ENCODE results near the gene CDK6. TPM values are rescaled to one million over a fixed set of nuclear protein-coding genes. Genes with fewer than 3 reads are reported as not detected.

Gene CDK6
- polyA plus RNA-seq, 1 donor (not counting 4 experiments of a cell fraction or from before 2014, with no cell fraction given): 53.5 TPM

GRCh38 chr7:92768501-92769393, 67.6 kb downstream of the CDK6 start:
- FAIRE-seq: no peak
- Histone ChIP-seq H3K36me3 (ENCODE audit: control insufficient read depth in 2 of 2, extremely low read depth in 1 of 2, insufficient read depth in 2 of 2, low read length in 2 of 2) (peaks cover 5 to 8% of the 10 kb centered on the region in 2 experiments), H4K20me1 (ENCODE audit: control insufficient read depth, extremely low read depth, insufficient read depth, low read length) (peaks cover 3% of the 10 kb centered on the region), H2AFZ (ENCODE audit: control insufficient read depth, low read length) (no peak overlapping the region), H3K27me3 (ENCODE audit: control insufficient read depth, extremely low read depth, insufficient read depth, low read length) (no peaks in the 10 kb centered on the region), H3K4me2 (ENCODE audit: control insufficient read depth, extremely low read depth, insufficient read depth, low read depth, low read length) (no peak overlapping the region), H3K27ac (ENCODE audit: control insufficient read depth, insufficient read depth, low read length) (peak overlapping the region; percentile 93), H3K79me2 (ENCODE audit: control insufficient read depth, insufficient read depth, low read length) (peaks cover 85% of the 10 kb centered on the region), H3K9me1 (ENCODE audit: control insufficient read depth, extremely low read depth, insufficient read depth, low read length) (no peaks in the 10 kb centered on the region), H3K9ac (ENCODE audit: control insufficient read depth, extremely low read depth, insufficient read depth, low read length) (no peak overlapping the region), H3K4me1 (ENCODE audit: control insufficient read depth, extremely low read depth, insufficient read depth, low read length) (peaks cover 47% of the 10 kb centered on the region), H3K9me3 (ENCODE audit: control insufficient read depth, low read depth, low read length) (no peaks in the 10 kb centered on the region), H3K4me3 (ENCODE audit: control insufficient read depth in 2 of 3, extremely low read depth in 1 of 3, insufficient read depth in 2 of 3, low read depth in 1 of 3, low read length in 3 of 3) (no peak overlapping the region)
- TF ChIP-seq EZH2 (IDR thresholded peaks at IDR 0.05; ENCODE audit: low read length): no peak
- no peak for TF ChIP-seq CTCF (optimal IDR thresholded peaks at IDR 0.05 in 1 of 3, IDR thresholded peaks at IDR 0.05 in 1 of 3, conservative IDR thresholded peaks at IDR 0.05 in 1 of 3; ENCODE audit: extremely low read depth in 1 of 3, insufficient read depth in 2 of 3, low read length in 3 of 3)
- no peak for DNase-seq (ENCODE audit: low read depth, low spot score)
- dilution Hi-C loops (cut with MboI; ENCODE audit: extremely low pct_ligation_motif_present, low sequenced_read_pairs): no loop called here

- dilution Hi-C loops (cut with MboI; ENCODE audit: extremely low pct_ligation_motif_present, low sequenced_read_pairs): no loop called here
- Histone ChIP-seq H3K27ac (ENCODE audit: control insufficient read depth, insufficient read depth, low read length) (peak overlapping the region; percentile 93), H3K9me3 (ENCODE audit: control insufficient read depth, low read depth, low read length) (no peaks in the 10 kb centered on the region), H3K4me3 (ENCODE audit: control insufficient read depth in 2 of 3, extremely low read depth in 1 of 3, insufficient read depth in 2 of 3, low read depth in 1 of 3, low read length in 3 of 3) (peak overlapping the region in 1 of 3 experiments; percentile 11), H3K4me1 (ENCODE audit: control insufficient read depth, extremely low read depth, insufficient read depth, low read length) (peaks cover 61% of the 10 kb centered on the region), H3K79me2 (ENCODE audit: control insufficient read depth, insufficient read depth, low read length) (peaks cover 81% of the 10 kb centered on the region), H2AFZ (ENCODE audit: control insufficient read depth, low read length) (no peak overlapping the region), H3K4me2 (ENCODE audit: control insufficient read depth, extremely low read depth, insufficient read depth, low read depth, low read length) (peak overlapping the region; percentile 80), H3K36me3 (ENCODE audit: control insufficient read depth in 2 of 2, extremely low read depth in 1 of 2, insufficient read depth in 2 of 2, low read length in 2 of 2) (peaks cover 2 to 4% of the 10 kb centered on the region in 2 experiments), H3K9me1 (ENCODE audit: control insufficient read depth, extremely low read depth, insufficient read depth, low read length) (no peaks in the 10 kb centered on the region), H3K9ac (ENCODE audit: control insufficient read depth, extremely low read depth, insufficient read depth, low read length) (peak overlapping the region; percentile 61), H3K27me3 (ENCODE audit: control insufficient read depth, extremely low read depth, insufficient read depth, low read length) (no peaks in the 10 kb centered on the region), H4K20me1 (ENCODE audit: control insufficient read depth, extremely low read depth, insufficient read depth, low read length) (peaks cover 3% of the 10 kb centered on the region)
- TF ChIP-seq EZH2 (IDR thresholded peaks at IDR 0.05; ENCODE audit: low read length): no peak
- TF ChIP-seq CTCF (optimal IDR thresholded peaks at IDR 0.05 in 1 of 3, IDR thresholded peaks at IDR 0.05 in 1 of 3, conservative IDR thresholded peaks at IDR 0.05 in 1 of 3; ENCODE audit: extremely low read depth in 1 of 3, insufficient read depth in 2 of 3, low read length in 3 of 3): no peak
- no peak for FAIRE-seq
- DNase-seq (ENCODE audit: low read depth, low spot score): no peak
Observed at GRCh38 chr7:92767437-92767836, 68.9 kb downstream of the CDK6 start.

Measured in keratinocyte (primary cell).